Iris pigment epithelial cell (primary cell): ENCODE data around the gene ARHGAP27.
A peak's percentile ranks its signal among the peaks of the same experiment; 100 is the strongest.
"Not testable (repeated sequence)": the region's sequence is repeated elsewhere in the genome, so short reads cannot be mapped to it uniquely, and the experiment has no call there.

Source experiments
- DNase-seq: peaks from one replicate; pipeline ENCODE4 v3.0.0-alpha.2; 2011; ENCODE audit warnings: low read depth

The ARHGAP27 gene

DNA sequence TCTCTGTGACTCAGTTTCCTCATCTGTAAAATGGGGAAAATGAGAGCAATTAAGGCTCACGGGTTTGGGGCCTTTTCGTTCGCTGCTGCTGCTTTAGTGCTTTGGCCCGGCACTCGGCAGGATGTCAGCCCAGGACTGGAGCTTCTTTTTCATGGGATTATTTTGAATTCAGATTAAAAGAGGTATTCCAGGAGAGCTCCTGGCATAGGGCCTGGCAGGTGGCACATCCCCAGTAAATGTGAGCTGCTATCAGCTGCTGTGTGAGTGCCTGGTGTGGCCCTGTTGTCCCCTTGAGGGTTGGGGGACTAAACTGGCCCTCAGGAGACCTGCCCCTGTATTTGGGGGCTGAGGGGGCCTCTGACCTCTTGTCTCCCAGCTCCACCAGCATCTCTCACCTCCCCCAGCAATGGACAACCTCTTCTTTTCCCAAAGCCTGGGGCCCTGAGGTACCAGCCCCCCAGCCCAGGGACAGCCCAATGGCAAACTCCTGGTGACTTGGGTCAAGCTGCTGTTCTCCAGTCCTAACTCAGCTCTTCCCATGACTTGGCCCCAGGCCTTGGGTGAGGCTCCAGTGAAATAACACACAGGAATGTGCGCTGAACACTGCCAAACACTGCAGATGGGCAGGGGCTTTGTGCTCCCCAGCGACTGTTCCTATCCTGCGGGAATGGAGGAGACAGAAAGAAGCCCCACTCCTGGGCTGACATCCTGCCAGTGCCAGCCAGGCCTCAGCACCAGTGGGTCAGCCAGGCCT lies 14.4 kb upstream of the ARHGAP27 start:
- DNase-seq: not testable (repeated sequence)

DNA sequence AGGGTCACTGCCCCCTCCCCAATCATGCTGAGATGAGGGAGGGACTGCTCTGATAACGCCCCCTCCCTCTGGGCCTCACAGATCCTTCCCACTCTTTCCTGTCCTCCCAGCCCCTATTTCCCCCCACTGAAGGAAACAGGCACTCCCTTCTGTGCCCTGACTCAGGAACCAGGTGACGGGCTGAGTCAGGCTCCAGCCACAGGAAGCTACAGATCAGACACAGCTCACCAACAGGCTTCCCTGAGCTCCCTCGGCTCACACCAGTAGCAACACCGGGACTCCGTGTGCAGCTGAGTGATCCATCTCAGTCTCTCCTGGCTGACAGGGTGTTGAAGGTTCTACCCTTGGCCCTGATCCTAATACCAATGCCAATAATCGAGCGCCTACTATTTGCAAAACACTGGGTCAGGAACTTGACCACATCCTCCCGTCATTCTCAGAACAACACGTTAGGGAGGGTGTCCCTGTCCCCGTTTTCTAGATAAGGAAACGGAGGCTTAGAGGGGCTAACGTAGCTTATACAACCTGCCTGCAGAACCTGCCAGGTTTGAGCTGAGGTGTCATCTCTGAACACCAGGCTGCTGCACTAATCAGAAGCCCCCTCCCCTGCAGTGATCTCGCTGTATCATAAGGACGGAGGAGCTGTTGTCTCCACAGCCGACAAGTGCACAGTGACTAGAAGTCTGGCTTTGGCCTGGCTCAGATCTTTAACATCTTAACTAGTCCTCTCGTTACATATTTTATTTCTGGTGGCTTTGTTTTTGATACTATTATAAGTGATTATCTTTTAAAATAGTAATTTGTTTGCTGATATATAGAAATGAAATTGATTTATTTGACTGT lies 13.5 kb upstream of the ARHGAP27 start:
- DNase-seq: peak; percentile 86

DNA sequence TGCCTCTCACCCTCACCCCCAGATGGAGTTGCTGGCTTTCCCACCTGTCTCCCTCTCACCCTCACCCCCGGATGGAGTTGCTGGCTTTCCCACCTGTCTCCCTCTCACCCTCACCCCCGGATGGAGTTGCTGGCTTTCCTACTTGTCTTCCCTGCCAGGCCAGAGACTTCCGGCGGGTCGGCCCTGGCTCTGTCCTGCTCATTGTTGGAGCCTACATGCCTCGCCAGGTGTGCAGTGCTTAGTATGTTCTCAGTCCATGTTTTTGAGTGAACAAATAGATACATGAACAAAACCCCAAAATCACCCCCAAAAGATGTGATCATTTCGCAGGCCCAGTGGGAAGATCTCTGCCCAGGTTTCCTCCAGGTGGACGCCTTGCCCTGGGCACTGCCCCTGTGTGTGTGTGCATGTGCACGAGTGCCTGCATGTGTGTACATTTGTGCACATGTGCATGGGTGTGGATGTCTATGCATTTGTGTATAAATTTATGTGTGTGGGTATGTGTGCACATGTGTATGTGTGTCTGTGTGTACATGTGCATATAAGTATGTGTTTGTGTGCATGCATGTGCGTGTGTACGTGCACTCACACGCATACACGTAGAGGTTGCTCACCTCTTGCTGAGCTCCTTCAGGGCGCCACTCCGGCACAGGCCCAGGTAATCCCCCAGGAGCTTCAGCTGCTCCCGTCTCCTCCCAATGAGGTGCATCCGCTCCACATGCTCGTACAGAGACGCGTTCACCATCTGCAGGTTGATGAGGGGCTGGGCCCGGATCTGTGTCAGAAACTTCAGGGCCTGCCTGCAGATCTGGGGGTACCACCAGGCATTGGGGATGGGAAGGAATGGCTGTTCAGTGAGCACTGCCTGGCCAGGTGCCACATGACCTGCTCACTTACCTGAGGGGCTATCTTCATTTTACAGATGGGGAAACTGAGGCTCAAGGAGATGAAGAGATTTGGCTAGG lies 12.5 kb upstream of the ARHGAP27 start:
- DNase-seq: not testable (repeated sequence)

DNA sequence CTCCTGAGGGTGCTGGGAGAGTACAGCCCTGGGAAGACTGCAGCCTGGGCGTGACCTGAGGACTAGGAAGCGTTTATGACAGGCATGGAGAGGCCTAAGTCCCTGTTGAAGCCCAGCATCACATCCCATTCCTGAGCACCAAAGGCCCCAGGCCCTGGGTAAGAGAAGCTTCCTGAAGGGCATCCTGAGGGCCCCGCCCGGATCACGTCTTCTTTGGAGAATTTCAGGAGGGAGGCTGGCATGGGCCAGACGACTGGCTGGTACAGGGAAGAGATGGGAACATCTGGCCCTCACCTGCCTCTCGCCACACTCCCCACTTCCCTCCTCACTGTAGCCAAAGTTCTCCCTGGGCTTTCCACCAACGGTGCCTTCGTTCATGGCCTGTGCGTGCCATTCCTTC lies 11.6 kb upstream of the ARHGAP27 start:
- DNase-seq: not testable (repeated sequence)

DNA sequence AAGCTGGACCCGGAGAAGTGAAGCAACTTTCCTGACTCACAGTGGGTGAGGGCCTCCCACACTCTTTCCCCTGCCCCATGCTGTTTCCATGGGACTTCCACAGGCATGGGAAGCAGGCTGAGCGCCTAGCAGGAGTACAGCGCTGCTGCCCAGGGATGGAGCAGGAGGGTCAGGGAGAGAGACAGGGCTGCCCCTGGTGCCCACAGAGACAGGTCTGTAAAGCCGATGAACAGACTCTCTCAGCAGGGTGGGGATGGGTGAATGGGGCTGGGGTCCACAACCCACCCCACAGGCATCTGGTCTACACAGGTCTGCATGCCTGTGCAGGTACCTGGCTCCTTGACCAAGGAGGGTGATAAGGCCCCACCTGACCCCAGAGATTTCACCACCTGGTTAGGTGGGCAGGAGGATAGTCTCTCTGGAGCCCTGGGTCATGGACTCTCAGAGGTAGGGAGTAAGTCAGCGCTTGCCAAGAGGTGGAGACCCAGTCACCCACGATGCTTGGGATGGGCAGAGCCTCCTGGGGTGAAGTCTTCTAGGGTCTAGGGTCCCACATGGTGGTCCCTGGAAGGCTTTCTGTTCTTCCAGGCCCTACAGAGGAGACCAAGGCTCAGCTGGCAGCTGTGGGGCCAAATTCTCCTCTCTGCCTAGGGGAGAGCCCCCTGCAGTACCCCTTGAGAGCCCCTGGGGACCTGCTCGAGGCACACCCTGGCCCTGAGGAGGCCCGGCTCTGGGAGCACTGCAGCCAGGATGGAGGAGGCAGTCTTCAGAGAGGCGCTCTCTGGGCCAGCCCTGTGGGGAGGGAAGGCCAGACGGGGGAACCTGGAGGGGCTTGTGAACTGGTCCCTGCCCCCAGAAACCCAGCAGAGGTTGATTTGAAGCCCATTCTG lies 10.9 kb upstream of the ARHGAP27 start:
- not testable (repeated sequence) for DNase-seq

DNA sequence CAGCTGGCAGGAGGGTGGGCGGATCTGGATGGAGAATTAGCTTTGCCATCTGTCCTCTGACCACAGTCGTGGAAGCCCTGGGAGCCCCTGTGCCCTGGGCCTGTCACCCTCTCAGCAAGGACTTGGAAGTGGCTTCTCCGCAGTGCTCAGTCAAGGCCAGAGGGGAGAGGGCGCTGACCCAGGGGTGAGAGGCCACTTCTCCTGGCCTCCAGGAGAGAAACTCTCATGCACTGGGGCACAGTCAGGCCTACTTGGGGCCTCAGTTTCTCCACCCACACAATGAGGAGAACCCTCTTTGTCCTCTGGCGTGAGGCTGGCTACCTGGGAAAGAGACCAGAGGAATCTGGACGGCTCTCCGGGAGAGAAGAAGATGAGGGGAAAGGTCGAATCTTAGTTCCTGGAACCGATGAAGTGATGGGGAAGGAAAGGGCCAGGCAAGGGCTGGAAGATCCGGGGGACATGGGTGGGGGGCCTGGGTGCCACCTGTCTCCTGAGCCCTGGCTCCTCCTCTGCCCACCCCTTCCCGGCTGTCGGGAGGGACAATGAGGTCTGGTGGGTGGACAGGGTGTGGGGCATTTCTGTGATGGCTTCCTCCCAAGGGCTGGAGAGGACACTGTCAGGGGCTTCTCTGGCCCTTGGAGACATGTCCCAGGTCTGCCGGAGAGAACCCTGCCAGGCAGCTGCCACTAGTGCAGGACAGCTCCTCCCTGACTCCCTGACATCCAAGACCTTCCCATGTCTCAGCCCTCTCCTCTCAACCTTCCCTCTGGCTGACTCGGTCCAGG lies 9.0 kb upstream of the ARHGAP27 start:
- DNase-seq: no peak

DNA sequence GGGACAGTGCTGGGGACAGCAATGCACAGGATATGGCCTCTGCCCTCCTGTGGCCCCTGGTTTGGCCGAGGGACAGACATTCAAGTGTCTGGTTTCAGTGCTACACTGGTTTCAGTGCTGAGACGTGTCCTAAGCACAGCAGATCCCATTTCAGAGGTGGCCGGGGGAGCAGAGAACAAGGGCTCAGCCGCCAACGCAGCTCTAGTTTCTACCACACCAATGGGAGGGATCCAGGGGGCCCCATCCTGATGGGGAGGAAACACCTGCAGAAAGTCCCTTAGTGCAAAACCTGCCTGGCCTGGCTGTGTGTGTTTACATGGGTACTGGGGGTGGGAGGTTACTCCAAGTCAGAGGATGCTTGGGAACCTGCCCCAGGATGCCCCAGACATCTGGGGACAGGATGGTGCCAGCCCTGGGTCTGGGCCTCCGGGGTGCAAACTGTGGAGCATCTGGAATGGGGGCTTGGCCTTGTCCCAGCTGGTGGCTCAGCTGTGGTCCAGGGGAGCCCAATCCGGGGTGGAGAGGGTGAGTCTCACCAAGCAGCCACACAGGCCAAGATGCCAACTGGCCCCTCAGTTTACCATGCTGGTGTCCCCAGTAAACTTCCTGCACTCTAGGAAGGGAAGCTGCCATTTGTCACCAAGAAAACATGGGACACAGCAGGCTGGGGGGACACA lies 8.3 kb upstream of the ARHGAP27 start:
- DNase-seq: not testable (repeated sequence)

DNA sequence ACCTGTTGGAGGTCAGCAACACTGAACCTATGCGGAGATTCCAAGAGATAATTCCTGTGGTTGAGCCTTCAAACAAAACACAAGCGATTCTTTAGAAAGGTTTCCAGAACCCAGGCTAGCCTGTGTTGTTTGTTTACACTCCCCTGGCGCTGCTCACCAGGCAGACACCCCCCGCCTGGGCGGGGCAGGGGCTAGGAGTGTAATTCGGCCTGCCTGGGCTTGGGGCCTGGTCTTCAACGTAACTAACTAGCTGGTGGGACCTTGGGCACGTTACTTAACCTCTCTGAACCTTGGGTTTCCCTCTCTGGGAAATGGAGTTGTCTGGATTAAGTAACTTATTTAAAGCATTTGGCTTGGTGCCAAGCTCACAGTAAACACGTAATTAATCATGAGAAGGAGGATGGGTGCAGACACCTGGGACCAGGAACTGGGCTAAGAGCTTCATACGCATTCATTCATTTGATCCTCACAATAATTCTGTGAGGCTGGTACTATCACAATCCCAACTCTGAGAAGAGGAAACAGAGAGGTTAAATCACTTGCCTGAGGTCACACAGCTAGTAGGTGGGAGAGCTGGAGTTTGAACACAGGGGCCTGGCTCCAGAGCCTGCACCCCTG lies 7.6 kb upstream of the ARHGAP27 start:
- DNase-seq: peak; percentile 54

DNA sequence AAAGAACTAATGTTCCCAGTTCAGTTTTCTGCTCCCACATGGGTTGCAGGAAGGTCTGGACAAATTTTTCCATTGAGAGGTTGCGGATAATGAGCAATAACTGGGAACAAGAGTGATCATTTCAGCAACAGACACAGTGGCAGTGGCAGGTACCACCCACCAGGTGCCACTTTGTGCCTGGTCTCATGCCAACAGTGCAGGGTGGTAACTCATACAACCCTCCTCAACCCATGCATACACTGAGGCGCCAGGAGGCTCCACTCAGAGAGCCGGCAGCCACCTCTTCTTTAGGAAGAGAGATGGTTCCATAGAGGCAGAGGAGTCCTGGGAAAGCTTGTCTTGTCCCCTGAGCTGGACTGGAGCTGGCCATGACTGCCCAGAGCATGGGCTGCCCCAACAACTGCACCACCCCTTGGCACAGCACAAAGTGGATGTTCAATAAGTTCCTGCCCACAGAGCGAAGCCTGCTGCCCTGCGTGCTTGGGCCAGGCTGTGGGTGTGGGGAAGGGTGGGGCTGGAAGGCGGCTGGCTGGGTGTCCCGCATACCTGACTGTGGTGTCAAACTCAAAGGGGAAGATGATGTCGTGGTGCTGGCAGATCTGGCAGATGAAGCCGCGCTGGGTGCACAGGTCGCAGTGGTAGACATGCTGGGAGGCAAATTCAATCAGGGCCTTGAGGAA lies 6.4 kb upstream of the ARHGAP27 start:
- DNase-seq: no peak

DNA sequence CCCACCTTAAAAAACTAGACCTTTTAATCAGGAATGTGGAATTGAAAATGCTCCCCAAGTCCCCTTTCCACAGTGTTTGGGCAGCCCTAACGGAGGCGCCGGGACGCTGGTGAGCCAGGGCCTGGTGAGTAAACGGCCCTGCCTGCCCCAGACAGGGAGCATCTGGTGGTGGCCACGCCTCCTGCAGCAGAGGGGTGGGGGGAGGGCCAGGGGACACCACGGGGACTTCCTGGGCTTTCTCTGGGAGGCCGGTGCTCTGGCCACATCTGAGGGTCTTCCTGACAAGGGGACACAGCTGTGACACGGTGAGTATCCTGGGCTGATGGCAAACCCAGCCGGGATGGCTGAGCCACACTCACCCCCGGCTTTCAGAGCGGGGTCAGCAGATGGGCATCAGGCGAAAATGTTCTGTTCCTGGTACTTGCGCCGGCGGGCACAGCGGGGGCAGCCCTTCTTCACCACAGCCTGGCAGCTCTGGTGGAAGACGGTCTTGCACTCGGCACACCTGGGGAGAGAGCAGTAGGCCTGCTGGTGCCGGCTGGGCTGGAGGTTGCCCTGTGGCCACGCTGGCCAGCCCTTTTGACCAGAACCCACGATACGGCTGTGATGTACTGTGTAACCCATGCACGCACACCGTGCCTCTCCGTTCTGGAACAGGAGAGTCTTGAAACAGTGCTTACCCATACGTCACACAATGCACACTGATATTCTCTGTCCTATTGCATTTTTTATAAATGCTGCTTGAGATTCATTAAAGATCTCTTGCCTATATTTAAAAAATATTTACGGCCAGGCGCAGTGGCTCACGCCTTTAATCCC lies 5.0 kb upstream of the ARHGAP27 start:
- DNase-seq: no peak

DNA sequence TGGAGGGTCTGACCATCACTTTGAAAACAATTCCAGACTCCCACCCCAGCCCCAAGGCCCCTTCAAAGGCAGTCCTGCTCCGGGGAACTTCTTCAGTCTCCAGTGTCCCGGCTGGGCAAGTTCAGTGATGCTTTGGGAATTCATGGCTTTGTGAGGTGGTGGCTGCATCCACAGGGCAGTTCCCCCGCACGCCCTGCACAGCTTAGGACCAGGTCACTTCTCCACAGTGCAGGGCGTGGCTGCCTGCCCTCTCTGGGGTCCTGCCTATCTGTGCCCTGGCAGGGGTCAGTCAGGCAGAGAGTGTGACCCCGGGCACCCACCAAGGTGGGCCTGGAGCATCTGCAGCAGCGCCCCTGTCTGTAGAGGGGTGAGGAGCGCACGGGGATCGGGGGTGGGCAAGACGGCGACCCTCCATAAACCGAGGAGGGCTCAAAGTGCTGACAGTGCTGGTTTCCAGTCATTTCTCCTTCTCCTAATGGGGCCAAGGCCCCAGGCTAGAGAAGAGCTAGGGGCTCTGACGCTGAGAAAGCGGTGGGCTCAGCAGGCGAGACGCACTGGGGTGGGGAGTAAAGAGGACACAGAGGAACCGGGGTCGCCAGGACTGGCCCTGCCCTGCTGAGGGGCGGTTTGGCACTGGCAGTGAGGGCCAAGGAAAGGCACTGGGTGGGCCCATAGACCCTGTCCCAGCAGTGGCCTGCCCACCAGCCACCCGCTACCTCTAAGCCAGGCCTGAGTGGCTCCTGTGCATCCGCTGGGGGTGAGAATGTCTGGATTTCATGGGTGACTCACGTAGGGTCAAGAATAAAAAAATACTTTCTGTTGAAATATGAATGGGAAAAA lies 4.2 kb upstream of the ARHGAP27 start:
- no peak for DNase-seq

DNA sequence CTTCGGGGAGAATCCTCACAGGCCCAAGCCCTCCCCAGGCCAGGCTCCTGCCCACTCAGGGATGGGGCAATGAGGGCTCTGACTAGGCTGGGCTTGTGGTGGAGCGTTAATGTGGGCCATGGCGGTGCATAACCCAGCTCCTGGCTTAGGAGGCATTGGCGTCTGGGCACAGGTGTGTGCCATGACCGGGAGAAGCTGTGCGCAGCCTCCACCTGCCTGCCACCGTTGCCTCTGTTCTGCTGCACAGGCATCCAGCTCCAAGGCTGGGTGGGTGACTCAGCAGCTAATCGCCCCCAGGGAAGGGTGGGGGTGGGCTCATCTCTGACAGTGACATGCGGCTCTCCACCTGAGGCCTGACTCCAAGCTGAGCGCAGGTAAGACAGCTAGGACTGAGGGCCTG lies 3.5 kb upstream of the ARHGAP27 start:
- no peak for DNase-seq

DNA sequence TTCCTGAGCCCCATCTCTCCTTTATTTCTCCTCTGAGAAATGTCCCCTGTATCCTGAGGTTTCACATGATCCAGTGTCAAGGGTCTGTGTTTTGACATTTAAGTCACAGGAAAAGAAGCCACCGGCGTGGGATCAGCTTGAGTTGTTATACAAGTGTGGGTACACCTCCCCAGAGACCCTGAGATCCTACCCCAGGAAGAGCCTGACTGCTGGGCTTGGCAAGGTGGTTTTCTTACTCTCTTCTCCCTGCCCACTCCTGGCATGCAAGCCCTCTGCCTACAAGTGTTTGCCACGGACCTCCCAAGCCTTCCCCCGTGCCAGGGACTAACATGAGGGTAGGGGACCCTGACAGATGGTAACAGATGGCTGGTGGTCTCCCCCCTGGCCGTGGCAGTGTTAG lies 2.8 kb upstream of the ARHGAP27 start:
- DNase-seq: no peak

DNA sequence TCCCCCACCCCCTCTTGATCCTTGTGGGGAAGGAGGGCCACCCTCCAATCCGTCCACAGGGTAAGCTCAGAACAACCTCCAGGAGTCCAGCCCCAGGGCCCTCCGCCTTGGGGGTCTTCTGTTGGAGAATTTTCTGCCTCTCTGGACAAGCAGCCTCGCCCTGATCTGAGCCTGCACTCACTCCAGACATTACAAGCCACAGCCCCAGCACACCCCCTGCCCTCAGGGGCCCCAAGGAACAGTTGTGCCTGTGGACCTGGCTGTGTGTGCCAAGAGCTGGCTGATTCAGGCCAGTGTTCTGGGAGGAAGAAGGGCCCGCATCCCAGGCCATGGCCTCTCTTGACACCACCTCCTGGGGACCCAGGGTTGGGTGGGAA lies 477 bp upstream of the ARHGAP27 start:
- DNase-seq: no peak

DNA sequence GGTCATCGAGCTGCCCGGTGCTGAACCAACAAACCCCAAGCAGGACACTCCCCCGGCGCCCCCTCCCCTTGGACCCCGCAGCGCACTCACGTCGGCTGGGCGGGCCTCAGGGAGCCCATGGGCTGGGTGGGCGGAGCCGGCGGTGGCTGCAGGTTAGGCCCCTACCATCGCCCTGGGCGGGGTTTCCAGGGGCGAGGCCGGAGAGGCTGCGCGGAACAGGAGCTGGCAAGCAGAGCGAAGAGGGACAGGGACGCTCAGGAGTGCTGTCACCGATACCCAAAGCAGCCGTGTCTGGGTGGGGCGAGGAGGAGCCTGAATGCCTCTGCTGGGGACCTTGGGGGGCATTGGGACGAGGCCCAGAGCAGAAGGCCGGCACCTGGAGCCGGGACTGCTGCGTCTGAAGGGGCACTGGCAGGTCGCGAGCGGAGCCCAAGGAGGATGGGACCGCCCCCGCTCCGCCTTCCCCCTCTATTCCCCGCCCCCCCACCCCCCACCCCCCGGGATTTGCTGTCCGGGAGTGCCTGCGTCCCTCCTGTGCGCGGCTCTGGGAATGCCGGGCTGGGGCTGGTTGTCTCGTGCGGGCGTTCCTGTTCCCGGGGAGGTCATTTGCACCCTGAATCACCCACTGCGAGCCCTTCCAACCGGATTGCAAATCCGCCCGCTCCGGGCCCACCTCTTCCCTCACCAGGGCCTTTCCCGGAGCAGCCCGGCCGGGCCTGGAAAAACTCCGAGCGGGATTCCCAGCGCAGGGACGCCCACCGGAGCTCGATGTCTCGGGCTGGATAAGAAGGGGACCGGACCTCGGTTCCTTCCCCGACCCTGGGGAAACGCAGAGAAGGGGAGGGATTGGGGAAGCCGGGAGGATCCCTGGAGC lies 902 bp downstream of the ARHGAP27 start:
- no peak for DNase-seq
